ENCODE results near the gene MOXD1. TPM values are rescaled to one million over a fixed set of nuclear protein-coding genes. Genes with fewer than 3 reads are reported as not detected.
A peak's percentile ranks its signal among the peaks of the same experiment; 100 is the strongest.

The MOXD1 gene
- total RNA-seq, 2 experiments from 2014 or later: 0.74 TPM; not detected in 1

DNA sequence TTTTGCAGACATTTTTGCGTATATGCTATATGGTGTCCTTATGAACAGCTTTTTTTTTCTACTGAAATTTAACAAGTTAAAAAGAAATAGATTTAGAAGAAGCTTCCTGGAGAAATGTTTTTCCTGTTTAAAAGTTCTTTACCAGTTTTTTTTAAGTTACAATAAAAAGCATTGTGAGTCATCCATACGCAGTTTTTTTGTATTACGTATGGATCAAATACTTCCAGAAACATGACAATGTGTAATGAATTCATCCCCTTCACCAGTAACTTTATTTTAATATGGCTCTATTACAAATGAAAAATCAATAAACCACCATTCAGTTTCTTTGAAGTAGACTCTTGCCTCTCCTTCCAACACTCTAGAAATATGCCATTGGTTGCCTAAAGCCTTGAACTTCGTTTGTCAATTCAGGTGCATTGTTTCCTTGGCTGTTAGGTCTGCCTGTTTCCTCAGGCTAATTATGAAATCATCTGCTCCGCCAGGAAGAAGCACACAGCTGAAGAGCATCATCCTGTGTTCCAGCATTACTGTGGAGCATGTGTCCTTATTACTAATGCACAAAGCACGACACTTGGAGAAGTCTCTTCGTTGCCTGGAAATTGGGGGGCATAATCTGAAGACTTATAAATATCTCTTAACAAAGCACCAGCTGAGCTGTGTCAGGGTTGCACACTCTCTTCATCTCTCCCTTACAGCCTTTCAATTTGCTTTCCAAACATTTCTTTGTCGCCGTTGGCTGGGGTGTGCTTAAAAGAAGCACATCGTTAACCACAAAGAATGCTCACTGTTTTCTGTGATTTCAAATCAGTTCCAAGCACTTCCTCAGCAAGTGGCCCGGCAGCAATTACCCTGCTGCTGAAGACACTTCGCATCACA lies 9.6 kb downstream of the MOXD1 start:
- no peak overlapping the region for H3K4me3 ChIP-seq (ENCODE audit: low read depth, low read length, poor library complexity, severe bottlenecking)
- BruUV-seq (replicated peaks): no TSS peak
- POLR2A ChIA-PET: interaction anchor here (0.6 to 2.4 kb wide), 8 partner anchors 30 to 148 kb away, joined by 3 to 12 read pairs (median 3); no protein-coding TSS in a partner anchor
- H3K79me2 ChIP-seq (ENCODE audit: insufficient read depth, low read depth, low read length): no peaks in the 10 kb centered on the region
- no peaks in the 10 kb centered on the region for H4K20me1 ChIP-seq (ENCODE audit: insufficient read depth, low read length)
- intact Hi-C loops (cut with micrococcal nuclease; ENCODE audit: unreplicated experiment): loop anchor here (1.0 to 2.0 kb wide), 3 partner anchors 91 to 112 kb away; no protein-coding TSS in a partner anchor
- H3K36me3 ChIP-seq (ENCODE audit: insufficient read depth, low read length): no peaks in the 10 kb centered on the region; the same call in 1 of the 2 replicates
- H3K9me2 ChIP-seq (ENCODE audit: insufficient read depth, low read length): no peaks in the 10 kb centered on the region
- H3K27ac ChIP-seq (ENCODE audit: low read depth, low read length, poor library complexity, severe bottlenecking): no peak overlapping the region
- CTCF ChIA-PET (ENCODE audit: unreplicated experiment): no interaction called here
- no peak overlapping the region for H3K4me2 ChIP-seq (ENCODE audit: low read length)
- no peak for TF ChIP-seq CTCF (conservative IDR thresholded peaks at IDR 0.05; ENCODE audit: low read length)
- no peak for TF ChIP-seq EZH2phosphoT487 (IDR thresholded peaks at IDR 0.05; ENCODE audit: borderline replicate concordance, low read depth, low read length)
- peaks cover 20% of the 10 kb centered on the region for H3K9me3 ChIP-seq (ENCODE audit: low read length)
- H2AFZ ChIP-seq (ENCODE audit: low read length): peak overlapping the region; percentile 62; the same call in 1 of the 2 replicates
- no peak for DNase-seq (ENCODE audit: low spot score)
- H3K4me1 ChIP-seq (ENCODE audit: insufficient read depth, low read length, poor library complexity, severe bottlenecking): peaks cover 24% of the 10 kb centered on the region

DNA sequence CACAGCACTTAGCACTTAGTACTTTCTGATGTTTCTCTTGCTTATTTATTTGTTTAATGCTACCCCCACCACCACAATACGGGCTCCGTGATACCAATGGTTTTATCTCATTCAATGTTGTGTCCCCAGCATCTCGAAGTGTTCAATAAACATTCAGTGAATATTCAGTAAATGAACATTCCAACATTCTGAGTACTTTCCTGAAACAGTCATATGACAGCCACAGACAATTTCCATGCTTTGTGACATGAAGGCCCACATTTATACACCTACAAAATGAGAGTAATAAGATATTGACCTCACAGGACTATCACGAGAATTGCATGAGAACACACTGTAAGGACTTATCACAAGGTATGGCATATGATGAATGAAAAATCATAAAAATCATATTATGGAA lies 10.8 kb downstream of the MOXD1 start:
- ChIA-PET CTCF (ENCODE audit: unreplicated experiment) (interaction anchor here (1.0 kb wide), 1 partner anchor 26 kb away, joined by 3 read pairs; no protein-coding TSS in a partner anchor), POLR2A (interaction anchor here (0.8 to 2.4 kb wide), 9 partner anchors 11 to 543 kb away, joined by 3 to 14 read pairs (median 4); no protein-coding TSS in a partner anchor)
- H3K9me2 ChIP-seq (ENCODE audit: insufficient read depth, low read length): no peaks in the 10 kb centered on the region
- no peak for TF ChIP-seq EZH2phosphoT487 (IDR thresholded peaks at IDR 0.05; ENCODE audit: borderline replicate concordance, low read depth, low read length)
- TF ChIP-seq CTCF (conservative IDR thresholded peaks at IDR 0.05; ENCODE audit: low read length): no peak
- BruUV-seq (replicated peaks): no TSS peak
- H2AFZ ChIP-seq (ENCODE audit: low read length): peak overlapping the region; percentile 47; the same call in 1 of the 2 replicates
- no peaks in the 10 kb centered on the region for H3K79me2 ChIP-seq (ENCODE audit: insufficient read depth, low read depth, low read length)
- DNase-seq (ENCODE audit: low spot score): no peak
- intact Hi-C loops (cut with micrococcal nuclease; ENCODE audit: unreplicated experiment): no loop called here
- H4K20me1 ChIP-seq (ENCODE audit: insufficient read depth, low read length): no peaks in the 10 kb centered on the region
- H3K27ac ChIP-seq (ENCODE audit: low read depth, low read length, poor library complexity, severe bottlenecking): peak overlapping the region; percentile 31
- peaks cover 18% of the 10 kb centered on the region for H3K9me3 ChIP-seq (ENCODE audit: low read length)
- no peak overlapping the region for H3K4me3 ChIP-seq (ENCODE audit: low read depth, low read length, poor library complexity, severe bottlenecking)
- H3K4me1 ChIP-seq (ENCODE audit: insufficient read depth, low read length, poor library complexity, severe bottlenecking): peaks cover 24% of the 10 kb centered on the region
- H3K36me3 ChIP-seq (ENCODE audit: insufficient read depth, low read length): no peaks in the 10 kb centered on the region; the same call in 1 of the 2 replicates
- H3K4me2 ChIP-seq (ENCODE audit: low read length): peak overlapping the region; percentile 39; the same call in 1 of the 2 replicates
